MM.1S (cell line): Measurements from ENCODE around the gene POLD4.

ENCODE experiments used
- EZH2 ChIP-seq: fragments of 300-600 bp; sonication (generic); optimal IDR thresholded peaks from 2 replicates; pipeline ENCODE3; 2017; ENCODE audit warnings: low read depth, mild to moderate bottlenecking, antibody characterized with exemption, low read length, mixed read lengths
- EZH2phosphoT487 ChIP-seq: fragments of 300-600 bp; sonication (generic); IDR thresholded peaks from 2 replicates; pipeline ENCODE4 v1.6.1; 2018; ENCODE audit warnings: antibody characterized with exemption, low read length
- TF ChIP-seq, protein P1 (sequence below): fragments of 300-600 bp; sonication (generic); IDR thresholded peaks from 2 replicates; pipeline ENCODE4 v1.5.1; 2016; ENCODE audit warnings: antibody characterized with exemption, low read length, mixed read lengths

DNA sequence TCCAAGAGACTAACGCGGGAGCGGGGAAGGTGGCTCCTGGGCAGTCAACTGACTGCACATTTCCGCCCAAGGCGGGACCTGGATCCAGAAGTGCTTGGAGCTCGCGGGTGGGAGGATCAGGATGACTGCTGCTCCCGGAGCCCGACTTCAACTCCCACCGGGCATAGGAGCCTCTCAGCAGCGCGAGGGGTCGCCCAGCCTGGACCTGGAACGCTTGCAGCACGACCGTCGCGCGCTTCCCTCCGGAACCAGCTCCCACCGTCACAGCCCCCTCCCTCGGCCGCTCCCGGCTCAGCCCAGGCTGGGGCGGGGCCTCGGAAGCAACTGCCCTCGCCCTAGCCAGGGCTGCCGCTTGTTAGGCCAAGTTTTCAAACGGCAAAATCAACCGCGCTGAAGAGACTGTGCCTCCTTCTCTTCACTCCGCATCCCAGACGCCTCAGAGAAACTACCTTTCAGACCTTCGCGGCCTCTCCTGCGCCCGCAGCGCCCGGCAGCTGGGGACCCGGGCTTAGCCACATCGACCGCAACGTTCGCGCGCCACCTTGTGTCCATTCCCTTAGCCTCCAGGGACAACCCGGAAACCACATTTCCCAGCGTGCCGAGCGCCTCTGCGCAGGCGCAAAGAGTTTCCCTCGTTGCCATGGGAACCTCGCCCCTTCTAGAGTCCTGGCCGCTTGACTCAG is 36.0 kb downstream of the POLD4 start:
- TF ChIP-seq, protein P1, sequence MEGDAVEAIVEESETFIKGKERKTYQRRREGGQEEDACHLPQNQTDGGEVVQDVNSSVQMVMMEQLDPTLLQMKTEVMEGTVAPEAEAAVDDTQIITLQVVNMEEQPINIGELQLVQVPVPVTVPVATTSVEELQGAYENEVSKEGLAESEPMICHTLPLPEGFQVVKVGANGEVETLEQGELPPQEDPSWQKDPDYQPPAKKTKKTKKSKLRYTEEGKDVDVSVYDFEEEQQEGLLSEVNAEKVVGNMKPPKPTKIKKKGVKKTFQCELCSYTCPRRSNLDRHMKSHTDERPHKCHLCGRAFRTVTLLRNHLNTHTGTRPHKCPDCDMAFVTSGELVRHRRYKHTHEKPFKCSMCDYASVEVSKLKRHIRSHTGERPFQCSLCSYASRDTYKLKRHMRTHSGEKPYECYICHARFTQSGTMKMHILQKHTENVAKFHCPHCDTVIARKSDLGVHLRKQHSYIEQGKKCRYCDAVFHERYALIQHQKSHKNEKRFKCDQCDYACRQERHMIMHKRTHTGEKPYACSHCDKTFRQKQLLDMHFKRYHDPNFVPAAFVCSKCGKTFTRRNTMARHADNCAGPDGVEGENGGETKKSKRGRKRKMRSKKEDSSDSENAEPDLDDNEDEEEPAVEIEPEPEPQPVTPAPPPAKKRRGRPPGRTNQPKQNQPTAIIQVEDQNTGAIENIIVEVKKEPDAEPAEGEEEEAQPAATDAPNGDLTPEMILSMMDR = peak; percentile 87
- TF ChIP-seq EZH2 (no peak), EZH2phosphoT487 (no peak)
